Esophagus muscularis mucosa (tissue), 4 donors: ENCODE data around the gene OR6X1. TPM values are rescaled to one million over a fixed set of nuclear protein-coding genes. Genes with fewer than 3 reads are reported as not detected.

Experiments used
- DNase-seq: peaks from one replicate; pipeline ENCODE4 v3.0.0-alpha.2; 2017; ENCODE audit errors: extremely low spot score
- H3K27ac ChIP-seq, 4 donors: fragments of 200-600 bp; sonication (generic); replicated peaks in 1 of 4; 1 replicate in 3 of 4; 2 replicates in 1 of 4; pipeline ENCODE4 v1.5.1; 2016 to 2019; ENCODE audit warnings: mild to moderate bottlenecking in 1 of 4
- H3K27me3 ChIP-seq, 4 donors: fragments of 200-600 bp; sonication (generic); one replicate each; pipeline versions ENCODE4 v1.5.1 to v1.6.0; 2016 to 2019
- H3K36me3 ChIP-seq, 4 donors: fragments of 200-600 bp; sonication (generic); one replicate each; pipeline ENCODE4 v1.5.1; 2016 to 2019
- H3K4me1 ChIP-seq, 4 donors: fragments of 200-600 bp; sonication (generic); one replicate each; pipeline ENCODE4 v1.5.1; 2016 to 2019
- H3K4me3 ChIP-seq, 4 donors: fragments of 200-600 bp; sonication (generic); 1 replicate in 2 of 4; 2 replicates in 2 of 4; pipeline ENCODE4 v1.5.1; 2016 to 2019; ENCODE audit warnings: mild to moderate bottlenecking in 4 of 4, moderate library complexity in 1 of 4
- H3K9me3 ChIP-seq, 4 donors: fragments of 200-600 bp; sonication (generic); 1 replicate in 3 of 4; 2 replicates in 1 of 4; pipeline ENCODE4 v1.5.1; 2016 to 2019
- EP300 ChIP-seq: sonication (generic); formaldehyde crosslinking; IDR thresholded peaks from one replicate; pipeline ENCODE4 v1.6.1; 2017; ENCODE audit warnings: antibody characterized with exemption
- POLR2A ChIP-seq: fragments of 450-650 bp; IDR thresholded peaks from one replicate; pipeline ENCODE4 v1.6.1; 2017; ENCODE audit warnings: antibody characterized with exemption, moderate library complexity, mild to moderate bottlenecking, low read depth
- POLR2AphosphoS5 ChIP-seq, 2 donors: sonication (generic); formaldehyde crosslinking; IDR thresholded peaks; one replicate each; pipeline ENCODE4 v1.6.1; 2017; ENCODE audit warnings: antibody characterized with exemption in 2 of 2
- WGBS: methylation state at CpG from one replicate; pipeline ENCODE4 v1.1.5; 2018; 5-methylcytosine and 5-hydroxymethylcytosine counted together
- intact Hi-C: fragments of 100-400 bp; cut with DNase I; formaldehyde crosslinking; loops from one replicate; pipeline ENCODE4 v1.15.1; 2023
- total RNA-seq, 4 donors: library from RNA; depleted of rRNA; stranded (reverse); fragments of >200 nt; gene quantifications; one replicate each; pipeline versions ENCODE4 v1.1.0 to v1.2.1, GENCODE V29; 2016
- TF ChIP-seq, protein P1 (sequence below), 3 experiments: fragments of 200-600 bp in 2 of 3; fragments of 450-650 bp in 1 of 3; sonication (generic) in 2 of 3; IDR thresholded peaks; one replicate each; pipeline ENCODE4 v1.5.1; 2017 to 2019; ENCODE audit warnings: antibody characterized with exemption in 3 of 3, mild to moderate bottlenecking in 2 of 3, moderate library complexity in 1 of 3

The OR6X1 gene
- total RNA-seq, 4 donors from 2014 or later = not detected

- 0% methylated on average over 42 of the region's 67 CpGs for WGBS
- TF ChIP-seq, protein P1, sequence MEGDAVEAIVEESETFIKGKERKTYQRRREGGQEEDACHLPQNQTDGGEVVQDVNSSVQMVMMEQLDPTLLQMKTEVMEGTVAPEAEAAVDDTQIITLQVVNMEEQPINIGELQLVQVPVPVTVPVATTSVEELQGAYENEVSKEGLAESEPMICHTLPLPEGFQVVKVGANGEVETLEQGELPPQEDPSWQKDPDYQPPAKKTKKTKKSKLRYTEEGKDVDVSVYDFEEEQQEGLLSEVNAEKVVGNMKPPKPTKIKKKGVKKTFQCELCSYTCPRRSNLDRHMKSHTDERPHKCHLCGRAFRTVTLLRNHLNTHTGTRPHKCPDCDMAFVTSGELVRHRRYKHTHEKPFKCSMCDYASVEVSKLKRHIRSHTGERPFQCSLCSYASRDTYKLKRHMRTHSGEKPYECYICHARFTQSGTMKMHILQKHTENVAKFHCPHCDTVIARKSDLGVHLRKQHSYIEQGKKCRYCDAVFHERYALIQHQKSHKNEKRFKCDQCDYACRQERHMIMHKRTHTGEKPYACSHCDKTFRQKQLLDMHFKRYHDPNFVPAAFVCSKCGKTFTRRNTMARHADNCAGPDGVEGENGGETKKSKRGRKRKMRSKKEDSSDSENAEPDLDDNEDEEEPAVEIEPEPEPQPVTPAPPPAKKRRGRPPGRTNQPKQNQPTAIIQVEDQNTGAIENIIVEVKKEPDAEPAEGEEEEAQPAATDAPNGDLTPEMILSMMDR (IDR thresholded peaks at IDR 0.05) = peak in 1 of 3 experiments; percentile 5
- no peak for TF ChIP-seq POLR2A
- peak; percentile 81 to 87 for TF ChIP-seq POLR2AphosphoS5 (IDR thresholded peaks at IDR 0.05)
- no peak for TF ChIP-seq EP300
- H3K27ac ChIP-seq = peak within 1 kb of the TSS; percentile 80 to 84 (median 82)
- H3K36me3 ChIP-seq = peaks cover 0 to 13% (median 0%) of the 10 kb centered on the region in 4 donors
- peak; percentile 97 for DNase-seq
- intact Hi-C loops = no loop called here
- H3K4me1 ChIP-seq = peaks cover 17 to 30% (median 21%) of the 10 kb centered on the region in 4 donors
- H3K9me3 ChIP-seq = no peaks in the 10 kb centered on the region
- H3K27me3 ChIP-seq = no peaks in the 10 kb centered on the region
- H3K4me3 ChIP-seq = peak within 1 kb of the TSS; percentile 76 to 97 (median 80)
Measured at GRCh38 chr11:123741159-123742030, 12.9 kb downstream of the OR6X1 start, which contains the start of gene ZNF202. TSS of gene ZNF202 (minus strand) at chr11:123741660. CDS start at chr11:123730888, 10,772 bp downstream.

DNA sequence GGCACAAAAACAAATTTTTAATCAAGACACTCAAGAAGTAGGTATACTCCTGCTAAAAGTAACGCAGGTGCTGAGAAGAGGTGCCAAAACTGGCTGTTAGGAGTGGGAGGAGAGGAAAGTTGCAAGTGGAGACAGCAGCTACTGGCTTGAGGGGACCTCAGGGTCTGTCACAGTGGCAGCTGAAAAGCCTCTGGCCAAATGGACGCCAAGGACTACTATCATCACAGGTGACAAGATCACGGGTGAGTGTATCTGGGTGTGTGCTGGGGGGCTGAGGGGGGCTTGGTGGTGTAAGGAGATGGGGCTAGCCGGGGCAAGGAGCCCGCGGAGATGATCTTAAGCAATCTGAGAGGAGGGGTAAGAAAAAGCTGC lies 13.5 kb downstream of the OR6X1 start:
- TF ChIP-seq POLR2AphosphoS5 (IDR thresholded peaks at IDR 0.05) (no peak), POLR2A (no peak), EP300 (no peak)
- TF ChIP-seq, protein P1 (IDR thresholded peaks at IDR 0.05) = no peak
- WGBS = 1% methylated on average over 6 of the region's 6 CpGs
- Histone ChIP-seq H3K4me1 (peaks cover 17 to 30% (median 21%) of the 10 kb centered on the region in 4 donors), H3K9me3 (no peaks in the 10 kb centered on the region), H3K27me3 (no peaks in the 10 kb centered on the region), H3K27ac (peak overlapping the region; percentile 80 to 84 (median 82)), H3K36me3 (peaks cover 0 to 19% (median 1%) of the 10 kb centered on the region in 4 donors), H3K4me3 (peak overlapping the region; percentile 76 to 97 (median 80))
- intact Hi-C loops = no loop called here
- no peak for DNase-seq

- H3K4me1 ChIP-seq = peaks cover 17 to 30% (median 21%) of the 10 kb centered on the region in 4 donors
- DNase-seq = no peak
- no peaks in the 10 kb centered on the region for H3K9me3 ChIP-seq
- 83% methylated on average over 2 of the region's 2 CpGs for WGBS
- TF ChIP-seq, protein P1 (IDR thresholded peaks at IDR 0.05) = no peak
- TF ChIP-seq POLR2A (no peak), POLR2AphosphoS5 (IDR thresholded peaks at IDR 0.05) (no peak), EP300 (no peak)
- H3K36me3 ChIP-seq = peaks cover 0 to 39% (median 9%) of the 10 kb centered on the region in 4 donors
- no peaks in the 10 kb centered on the region for H3K27me3 ChIP-seq
- no peak overlapping the region for H3K4me3 ChIP-seq
- intact Hi-C loops = no loop called here
- H3K27ac ChIP-seq = no peak overlapping the region
Measured at GRCh38 chr11:123738374-123738773, 15.9 kb downstream of the OR6X1 start.

GRCh38 chr11:123736769-123737168 lies 17.5 kb downstream of the OR6X1 start:
- no peak overlapping the region for H3K27ac ChIP-seq
- H3K4me1 ChIP-seq = peaks cover 10 to 21% (median 13%) of the 10 kb centered on the region in 4 donors
- H3K9me3 ChIP-seq = no peaks in the 10 kb centered on the region
- TF ChIP-seq, protein P1 (IDR thresholded peaks at IDR 0.05) = no peak
- TF ChIP-seq EP300 (no peak), POLR2A (no peak), POLR2AphosphoS5 (IDR thresholded peaks at IDR 0.05) (no peak)
- DNase-seq = no peak
- WGBS = 91% methylated on average over 3 of the region's 3 CpGs
- H3K27me3 ChIP-seq = no peaks in the 10 kb centered on the region
- H3K4me3 ChIP-seq = no peak overlapping the region
- intact Hi-C loops = no loop called here
- H3K36me3 ChIP-seq = peaks cover 0 to 40% (median 9%) of the 10 kb centered on the region in 4 donors
